Measurements from ENCODE around the gene KCNG3.

Gene KCNG3

DNA sequence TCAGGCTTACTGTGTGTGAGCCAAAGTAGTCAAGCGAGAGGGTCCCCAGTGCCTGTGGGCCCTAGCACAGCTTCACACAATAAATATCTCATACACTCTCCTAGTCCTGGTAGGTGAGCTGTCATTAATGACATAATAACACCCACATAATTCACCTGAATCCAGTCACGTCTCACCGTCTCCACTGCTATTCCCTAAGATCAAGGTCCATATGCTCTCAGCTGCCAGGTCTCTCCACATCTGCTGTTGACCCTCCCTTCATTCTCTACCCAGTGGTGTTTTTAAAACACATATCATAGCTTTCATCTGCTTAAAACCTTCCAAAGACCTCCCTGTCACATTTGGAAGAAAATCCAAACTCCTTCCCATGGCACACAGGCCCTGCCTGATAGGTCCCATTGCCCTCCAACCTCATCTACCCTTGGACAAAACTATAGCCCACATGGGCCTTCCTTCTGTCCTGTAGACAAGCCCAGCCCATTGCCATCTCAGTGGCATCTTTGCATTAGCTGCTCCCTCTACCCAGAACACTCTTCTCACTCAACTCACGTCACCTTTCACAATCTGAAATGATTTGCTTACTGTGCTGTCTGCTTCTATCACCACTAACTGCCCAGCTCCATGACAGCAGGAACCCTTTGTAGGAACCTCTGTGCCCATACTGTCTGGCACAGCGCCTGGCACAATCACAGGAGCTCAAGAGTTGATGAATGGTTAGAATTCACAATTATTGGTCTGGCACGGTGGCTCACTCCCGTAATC is 7.5 kb downstream of the KCNG3 start:
- DNase-seq (ENCODE audit: insufficient read length, low spot score) (no peak), FAIRE-seq (no peak)

DNA sequence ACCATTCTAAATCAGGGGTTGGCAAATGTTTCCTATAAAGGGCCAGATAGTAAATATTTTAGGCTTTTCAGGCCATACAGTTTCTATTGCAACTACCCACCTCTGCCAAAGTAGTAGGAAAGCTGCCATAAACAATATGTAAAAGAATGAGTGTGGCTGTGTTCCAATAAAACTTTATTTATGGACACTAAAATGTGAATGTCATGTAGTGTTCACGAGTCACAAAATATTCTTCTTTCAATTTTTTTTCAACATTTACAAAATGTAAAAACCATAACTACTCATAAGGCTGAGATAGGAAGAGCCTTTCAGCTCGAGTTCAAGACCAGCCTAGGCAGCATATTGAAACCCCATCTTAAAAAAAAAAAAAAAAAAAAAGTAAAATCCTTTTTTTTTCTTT is 13.4 kb downstream of the KCNG3 start:
- DNase-seq (ENCODE audit: insufficient read length, low spot score) (no peak), FAIRE-seq (no peak)

DNA sequence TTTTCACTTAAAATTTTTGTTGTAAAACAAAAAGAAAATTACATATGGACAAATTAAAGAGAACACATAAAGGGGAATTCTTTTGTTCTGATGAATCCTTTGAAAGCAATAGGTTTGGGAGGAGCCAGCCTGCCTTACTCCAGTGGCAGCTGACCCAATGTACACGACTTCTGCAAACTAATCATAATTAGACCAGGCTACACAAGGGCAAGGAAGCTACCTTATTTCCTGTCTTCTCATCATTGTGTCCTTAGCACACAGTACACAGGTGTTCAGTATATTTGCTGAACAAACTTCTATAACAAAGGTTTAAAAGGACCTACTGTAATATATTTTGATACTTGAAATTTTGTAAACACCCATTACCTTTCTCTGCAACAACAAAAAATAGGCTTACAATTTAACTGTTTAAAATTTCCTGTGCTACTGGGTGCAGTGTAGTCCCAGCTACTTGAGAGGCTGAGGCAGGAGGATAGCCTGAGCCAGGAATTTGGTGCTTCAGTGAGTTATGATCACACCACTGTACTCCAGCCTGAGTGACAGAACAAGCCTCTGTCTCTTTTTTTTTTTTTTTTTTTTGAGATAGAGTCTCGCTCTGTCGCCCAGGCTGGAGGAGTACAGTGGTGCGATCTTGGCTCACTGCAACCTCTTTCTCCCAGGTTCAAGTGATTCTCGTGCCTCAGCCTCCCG is 18.9 kb downstream of the KCNG3 start:
- DNase-seq (ENCODE audit: insufficient read length, low spot score) (no peak), FAIRE-seq (no peak)

GRCh38 chr2:42470706-42471105 is 23.1 kb downstream of the KCNG3 start:
- DNase-seq (ENCODE audit: insufficient read length, low spot score) (no peak), FAIRE-seq (no peak)

DNA sequence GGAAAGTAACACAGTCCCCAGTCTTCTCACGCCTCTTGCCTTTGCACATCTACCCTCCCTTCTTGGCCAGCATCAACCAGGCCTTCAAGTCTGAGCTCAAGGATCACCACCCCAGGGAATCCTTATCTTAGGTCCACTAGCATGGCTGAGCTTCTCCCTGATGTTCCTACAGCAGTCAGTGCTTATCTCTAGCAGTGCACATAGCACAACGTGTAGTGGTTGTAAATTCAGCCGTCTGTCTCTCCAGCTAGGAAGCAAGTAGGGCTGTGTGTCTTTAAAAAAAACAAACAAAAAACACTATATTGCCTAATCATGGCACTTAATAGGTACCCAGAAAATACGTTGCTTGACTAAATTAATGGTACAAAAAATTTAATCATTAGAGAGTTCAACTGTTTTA is 29.2 kb downstream of the KCNG3 start:
- DNase-seq (ENCODE audit: insufficient read length, low spot score) (no peak), FAIRE-seq (no peak)

DNA sequence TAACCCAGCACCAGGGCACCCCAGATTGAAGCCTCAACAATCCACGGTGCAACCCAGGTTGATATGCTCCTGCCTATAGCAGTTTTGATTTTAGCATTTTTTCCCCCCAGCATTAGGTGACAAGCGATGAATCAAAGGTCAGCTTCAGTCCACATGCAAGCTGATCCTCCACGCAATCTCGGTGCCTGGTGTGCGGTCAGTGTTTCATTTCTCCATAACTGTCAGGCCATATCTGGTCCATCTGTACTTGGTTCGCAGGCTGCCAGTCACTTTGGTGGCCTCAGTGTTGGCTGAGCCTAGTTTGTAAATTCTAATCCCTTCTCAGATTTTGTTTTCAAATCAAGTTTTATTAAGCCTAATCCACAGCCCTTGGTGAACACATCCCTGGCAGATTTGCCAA is 30.2 kb downstream of the KCNG3 start:
- no peak for FAIRE-seq

DNA sequence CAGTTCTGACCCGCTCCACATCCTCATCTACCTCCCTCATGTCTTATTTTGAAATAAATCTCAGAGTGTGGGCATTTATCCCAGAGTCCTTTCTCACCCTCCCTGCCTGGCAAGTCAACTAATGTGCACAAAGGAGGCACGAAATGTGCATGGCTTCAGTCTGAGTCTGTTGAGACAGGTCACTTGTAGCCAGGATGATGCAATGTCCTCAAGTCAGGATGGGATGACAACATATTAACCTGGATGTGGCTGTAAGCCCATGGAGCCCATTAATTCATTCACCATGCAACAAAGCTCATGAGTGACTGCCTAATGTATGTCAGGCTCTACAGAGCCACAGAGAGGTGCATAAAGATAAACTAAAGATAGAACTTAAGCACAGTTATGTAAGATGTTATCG is 34.5 kb downstream of the KCNG3 start:
- DNase-seq (ENCODE audit: insufficient read length, low spot score) = no peak
- no peak for FAIRE-seq

More for the DNA sequence above, 30.2 kb downstream of the KCNG3 start:
- DNase-seq (ENCODE audit: insufficient read length, low spot score) = no peak

DNA sequence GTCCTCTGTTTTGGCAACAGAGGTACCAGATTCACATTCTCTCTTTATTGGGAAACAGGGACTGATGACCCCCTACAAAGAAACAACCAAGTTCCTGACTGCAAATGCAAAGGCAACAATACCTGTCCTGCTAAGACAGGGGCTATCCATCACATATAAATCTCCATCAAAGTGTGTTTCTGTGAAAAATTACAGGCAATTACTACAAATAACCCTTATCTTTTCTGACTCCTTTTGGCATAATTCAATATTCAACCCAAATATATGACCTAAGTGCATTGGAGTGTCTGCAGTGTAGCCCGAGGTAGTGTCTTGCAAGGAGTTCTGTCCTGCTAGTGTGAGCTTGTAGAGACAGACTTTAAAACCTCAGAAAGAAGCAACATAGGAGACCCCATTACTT is 35.4 kb downstream of the KCNG3 start:
- no peak for FAIRE-seq
- no peak for DNase-seq (ENCODE audit: insufficient read length, low spot score)

- FAIRE-seq (no peak), DNase-seq (ENCODE audit: insufficient read length, low spot score) (no peak)
Observed at GRCh38 chr2:42457011-42457410, 36.8 kb downstream of the KCNG3 start.

GRCh38 chr2:42456126-42456839 is 37.5 kb downstream of the KCNG3 start:
- no peak for DNase-seq (ENCODE audit: insufficient read length, low spot score)
- no peak for FAIRE-seq

- DNase-seq (ENCODE audit: insufficient read length, low spot score) (no peak), FAIRE-seq (no peak)
Observed at GRCh38 chr2:42452545-42452944, 41.2 kb downstream of the KCNG3 start.

DNA sequence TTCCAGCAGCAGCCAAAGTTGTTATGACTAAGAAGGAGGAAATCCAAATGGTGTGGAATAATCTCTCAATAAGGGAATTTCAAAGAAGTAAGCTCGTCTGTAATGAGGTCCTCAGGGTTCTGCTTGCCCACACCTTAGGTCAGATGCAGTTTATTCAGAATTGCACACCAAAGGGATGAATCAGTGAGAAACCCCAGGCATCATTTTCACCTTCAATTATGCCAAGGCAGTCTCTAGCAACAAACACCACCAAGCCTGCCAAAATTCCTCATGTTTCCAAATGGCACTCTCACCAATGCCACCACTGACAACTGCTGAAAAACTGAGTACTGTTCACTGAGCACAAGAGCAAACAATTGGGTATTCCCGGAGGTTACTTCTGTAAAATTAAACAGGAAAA is 43.6 kb downstream of the KCNG3 start:
- DNase-seq (ENCODE audit: insufficient read length, low spot score) (no peak), FAIRE-seq (no peak)

DNA sequence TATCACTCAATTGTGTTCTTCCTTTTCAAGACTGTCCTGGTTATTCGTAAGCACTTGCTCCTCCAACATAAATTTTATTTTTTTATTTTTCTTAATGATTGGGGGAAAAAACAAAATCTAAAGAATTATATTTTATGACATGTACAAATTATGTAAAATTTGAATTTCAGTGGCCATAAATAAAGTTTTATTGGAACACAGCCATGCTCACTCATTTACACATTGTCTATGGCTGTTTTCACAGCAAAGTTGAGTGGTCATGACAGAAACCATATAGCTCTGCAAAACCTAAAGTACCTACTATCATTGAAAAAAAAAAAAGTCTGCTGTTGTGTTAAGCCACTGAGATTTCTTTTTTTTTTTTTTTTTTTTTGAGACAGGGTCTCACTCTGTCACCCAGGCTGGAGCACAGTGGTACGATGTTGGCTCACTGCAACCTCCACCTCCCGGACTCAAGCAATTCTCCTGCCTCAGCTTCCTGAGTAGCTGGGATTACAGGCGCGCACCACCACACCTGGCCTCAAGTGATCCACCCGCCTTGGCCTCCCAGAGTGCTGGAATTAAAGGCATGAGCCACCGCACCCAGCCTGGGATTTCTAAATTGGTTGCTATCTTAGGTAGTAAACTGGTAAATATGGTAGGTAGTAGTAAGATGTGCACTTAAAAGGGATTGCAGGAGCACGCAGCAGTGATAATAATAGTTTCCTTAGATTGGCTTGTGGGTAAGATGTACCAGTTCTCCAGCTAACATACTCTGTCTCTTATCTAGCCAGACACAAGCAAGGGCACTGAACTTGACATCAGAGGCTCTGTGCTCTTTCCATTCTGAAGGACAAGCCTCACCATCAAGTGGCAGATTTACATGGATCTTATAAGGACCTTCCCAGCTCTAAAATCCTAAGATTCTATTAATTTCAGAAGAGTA is 44.4 kb downstream of the KCNG3 start:
- DNase-seq (ENCODE audit: insufficient read length, low spot score) (no peak), FAIRE-seq (no peak)

DNA sequence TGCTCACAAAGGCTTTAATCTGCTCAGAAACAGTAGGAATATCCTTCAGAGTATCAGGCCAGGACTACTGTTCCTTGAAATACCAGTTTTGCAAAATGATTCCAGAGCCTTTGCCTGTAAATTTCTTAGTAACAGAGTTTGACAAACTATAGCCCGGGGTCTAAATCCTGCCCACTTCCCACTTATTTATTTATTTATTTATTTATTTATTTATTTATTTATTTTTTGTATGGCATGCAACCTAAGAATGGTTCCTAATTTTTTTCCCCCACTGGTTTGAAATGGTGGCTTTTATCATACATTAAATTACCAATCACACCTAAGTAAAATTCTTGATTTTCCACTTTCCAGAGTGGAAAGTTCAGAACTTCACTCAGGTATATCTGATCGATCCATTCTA is 45.6 kb downstream of the KCNG3 start:
- DNase-seq (ENCODE audit: insufficient read length, low spot score) (no peak), FAIRE-seq (no peak)

DNA sequence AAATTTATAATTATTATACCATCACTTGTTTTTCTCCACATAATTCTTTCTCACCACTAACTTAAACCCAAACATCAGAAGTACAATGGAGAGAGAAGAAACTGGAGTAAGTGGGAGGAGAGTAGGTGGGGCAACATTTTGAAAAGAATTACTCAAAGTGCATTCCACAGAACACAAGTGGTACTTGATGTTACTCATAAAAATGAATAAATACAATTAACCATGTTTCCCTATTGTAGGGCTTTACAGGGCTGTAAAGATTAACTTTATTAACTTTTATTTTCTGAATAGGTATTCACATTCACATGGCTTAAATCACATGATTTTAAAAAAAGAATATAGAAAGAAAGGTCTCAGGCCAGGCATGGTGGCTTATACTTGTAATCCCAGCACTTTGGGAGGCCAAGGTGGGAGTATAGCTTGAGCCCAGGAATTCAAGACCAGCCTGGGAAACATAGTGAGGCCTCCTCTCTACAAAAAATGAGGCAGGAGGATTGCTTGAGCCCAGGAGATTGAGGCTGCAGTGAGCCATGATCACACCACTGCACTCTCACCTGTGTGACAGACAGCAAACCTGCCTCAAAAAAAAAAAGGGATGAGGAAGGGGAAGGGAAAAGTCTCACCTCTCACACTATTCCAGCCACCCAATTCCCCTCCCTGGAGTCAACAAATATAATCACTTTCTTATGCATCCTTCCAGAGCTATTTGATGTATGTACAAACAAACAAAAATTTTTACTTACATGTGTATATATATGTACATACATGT is 47.1 kb downstream of the KCNG3 start:
- FAIRE-seq = no peak
- no peak for DNase-seq (ENCODE audit: insufficient read length, low spot score)

DNA sequence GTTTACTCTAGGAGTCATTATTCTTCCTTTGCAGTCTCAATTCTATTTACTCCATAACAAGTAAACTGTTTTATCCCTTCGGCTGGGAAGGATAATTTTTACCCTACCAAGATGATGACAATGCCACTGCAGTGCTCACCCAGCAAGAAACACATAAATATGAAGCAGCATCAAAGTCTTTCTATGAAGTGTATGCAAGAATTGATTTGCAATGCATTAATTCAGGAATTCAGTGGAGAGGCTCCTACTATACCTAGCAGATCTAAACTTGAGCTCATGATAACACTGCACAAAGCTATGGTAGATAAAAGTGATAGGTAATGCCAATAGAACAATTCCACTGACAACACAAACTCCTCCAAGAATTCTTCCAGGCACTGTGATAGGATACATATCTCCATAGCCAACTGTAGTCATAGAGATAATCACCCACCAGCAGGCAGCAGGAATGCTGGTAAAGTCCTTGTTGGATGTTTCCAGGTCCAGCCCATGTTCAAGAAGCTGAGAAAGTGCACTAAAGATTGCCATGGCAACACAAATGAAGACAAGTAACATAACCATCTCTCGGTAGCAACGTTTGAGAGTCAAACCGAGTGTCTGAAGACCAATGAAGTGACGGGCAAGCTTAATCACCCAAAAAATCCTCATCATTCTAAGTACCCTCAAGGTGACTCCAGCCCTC is 49.9 kb downstream of the KCNG3 start:
- FAIRE-seq = no peak
- DNase-seq (ENCODE audit: insufficient read length, low spot score) = no peak

DNA sequence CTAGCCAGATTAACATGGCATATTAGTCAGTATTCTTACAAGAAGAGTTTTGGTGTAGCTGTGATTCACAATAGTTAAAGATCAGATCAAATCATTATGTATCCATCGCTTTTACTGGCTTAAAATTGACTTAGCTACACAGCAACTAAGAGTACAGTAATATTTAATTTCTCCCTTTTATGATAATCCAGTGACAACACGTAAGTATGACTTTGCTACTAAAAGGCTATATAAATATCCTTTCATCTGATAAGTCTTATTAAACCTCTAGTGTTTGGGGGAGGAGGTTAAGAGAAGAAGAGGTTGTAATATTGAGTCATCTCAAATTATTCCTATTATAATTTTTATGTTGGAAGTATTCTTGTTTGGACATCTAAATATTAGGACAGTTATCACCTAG is 51.0 kb downstream of the KCNG3 start:
- DNase-seq (ENCODE audit: insufficient read length, low spot score) (no peak), FAIRE-seq (no peak)

GRCh38 chr2:42438685-42439084 is 55.1 kb downstream of the KCNG3 start:
- FAIRE-seq (peak; percentile 11), DNase-seq (ENCODE audit: insufficient read length, low spot score) (no peak)

- FAIRE-seq = no peak
Observed at GRCh38 chr2:42436370-42436769, 57.4 kb downstream of the KCNG3 start.

More at GRCh38 chr2:42436370-42436769, 57.4 kb downstream of the KCNG3 start:
- no peak for DNase-seq (ENCODE audit: insufficient read length, low spot score)

All from GM19239 (cell line).